Stimulated activated CD8-positive, alpha-beta memory T cell treated with anti-CD3 and anti-CD28 coated beads, Interleukin-4, amount 100 ng/mL, for 48 hours (primary cell): ENCODE results near the gene PPP2R2D.
"Not testable (repeated sequence)": the region's sequence is repeated elsewhere in the genome, so short reads cannot be mapped to it uniquely, and the experiment has no call there.

Experiments
- DNase-seq: peaks from one replicate; pipeline ENCODE4 v3.0.0-alpha.2; 2020

The PPP2R2D gene

GRCh38 chr10:131869344-131869743 is 31.5 kb upstream of the PPP2R2D start:
- DNase-seq = no peak

DNA sequence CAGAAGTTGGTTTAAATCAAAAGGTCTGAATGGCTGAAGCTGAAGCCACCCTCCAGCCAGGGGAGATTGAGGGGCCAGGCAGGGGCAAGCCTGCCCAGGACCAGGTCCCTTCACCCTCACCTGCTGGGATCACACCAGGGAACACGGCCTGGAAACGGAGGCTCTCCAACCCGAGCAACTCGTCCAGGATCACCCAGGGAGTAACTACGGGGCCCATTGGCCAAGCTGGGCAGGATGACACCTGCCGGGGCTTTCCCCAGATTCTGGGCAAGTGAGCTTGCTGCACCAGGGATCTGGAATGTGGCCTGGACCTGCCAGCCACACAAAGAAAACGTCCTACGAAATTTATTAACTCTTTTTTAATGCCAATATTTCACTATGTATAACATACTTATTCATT is 30.4 kb upstream of the PPP2R2D start:
- no peak for DNase-seq

GRCh38 chr10:131870831-131871672 is 29.8 kb upstream of the PPP2R2D start:
- no peak for DNase-seq

GRCh38 chr10:131871673-131872005 is 29.2 kb upstream of the PPP2R2D start:
- no peak for DNase-seq

GRCh38 chr10:131872011-131872826 is 28.6 kb upstream of the PPP2R2D start:
- no peak for DNase-seq

GRCh38 chr10:131872827-131873375 is 27.9 kb upstream of the PPP2R2D start:
- no peak for DNase-seq

- DNase-seq = peak; percentile 82
These were observed 25.8 kb upstream of the PPP2R2D start for GRCh38 chr10:131874991-131875451.

GRCh38 chr10:131875501-131875900 is 25.3 kb upstream of the PPP2R2D start:
- no peak for DNase-seq

- DNase-seq = no peak
These were observed 24.8 kb upstream of the PPP2R2D start for GRCh38 chr10:131876017-131876416.

DNA sequence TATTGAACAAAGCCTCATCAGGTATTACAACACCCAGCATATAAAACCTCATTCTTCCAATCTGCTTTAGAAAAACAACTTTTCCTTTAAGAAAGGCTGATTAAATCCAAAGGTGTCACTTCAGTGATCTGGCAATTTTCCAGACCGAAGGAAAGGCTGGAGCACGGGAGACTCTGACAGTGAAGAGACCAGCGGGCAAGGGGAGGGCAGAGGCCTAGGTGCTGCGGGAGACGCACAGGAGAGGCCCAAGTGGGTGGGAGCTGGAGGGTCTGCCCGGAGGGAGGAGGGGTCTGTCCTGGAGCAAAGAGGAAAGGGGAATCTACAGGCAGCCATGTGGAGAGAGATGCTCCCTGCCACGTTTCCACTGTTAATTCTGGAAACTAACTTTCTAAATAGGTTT is 24.3 kb upstream of the PPP2R2D start:
- no peak for DNase-seq

DNA sequence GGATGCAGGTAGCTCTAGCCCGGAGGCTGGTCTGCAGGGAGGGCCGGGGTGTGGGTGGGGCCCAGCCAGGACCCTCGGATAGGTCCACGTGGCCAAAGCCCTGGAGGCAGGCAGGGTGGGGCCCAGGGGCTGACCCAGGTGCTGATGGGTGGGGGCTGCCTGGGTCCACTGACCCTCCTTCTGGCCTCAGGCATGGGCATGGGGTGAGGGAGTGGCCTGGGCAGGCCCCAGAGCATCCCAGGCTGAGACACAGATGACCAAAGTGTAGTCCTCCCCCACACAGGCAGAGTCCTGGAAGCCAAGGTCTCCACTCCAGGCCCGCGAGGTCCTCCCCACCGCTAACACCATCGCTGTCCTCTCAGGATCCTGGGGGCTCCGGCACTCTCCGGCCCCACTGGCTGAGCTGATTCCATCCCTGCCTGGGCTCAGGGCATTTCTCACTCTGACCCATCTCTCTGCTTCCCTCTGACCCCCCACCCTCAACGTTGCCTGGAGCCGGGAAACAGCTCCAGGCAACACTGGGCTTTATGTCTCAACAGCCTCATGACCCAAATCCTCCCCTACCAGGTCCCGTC is 20.7 kb upstream of the PPP2R2D start:
- DNase-seq = no peak

- no peak for DNase-seq
These were observed 19.5 kb upstream of the PPP2R2D start for GRCh38 chr10:131881104-131881880.

- no peak for DNase-seq
These were observed 18.7 kb upstream of the PPP2R2D start for GRCh38 chr10:131882151-131882550.

GRCh38 chr10:131882590-131883451 is 18.0 kb upstream of the PPP2R2D start:
- no peak for DNase-seq

DNA sequence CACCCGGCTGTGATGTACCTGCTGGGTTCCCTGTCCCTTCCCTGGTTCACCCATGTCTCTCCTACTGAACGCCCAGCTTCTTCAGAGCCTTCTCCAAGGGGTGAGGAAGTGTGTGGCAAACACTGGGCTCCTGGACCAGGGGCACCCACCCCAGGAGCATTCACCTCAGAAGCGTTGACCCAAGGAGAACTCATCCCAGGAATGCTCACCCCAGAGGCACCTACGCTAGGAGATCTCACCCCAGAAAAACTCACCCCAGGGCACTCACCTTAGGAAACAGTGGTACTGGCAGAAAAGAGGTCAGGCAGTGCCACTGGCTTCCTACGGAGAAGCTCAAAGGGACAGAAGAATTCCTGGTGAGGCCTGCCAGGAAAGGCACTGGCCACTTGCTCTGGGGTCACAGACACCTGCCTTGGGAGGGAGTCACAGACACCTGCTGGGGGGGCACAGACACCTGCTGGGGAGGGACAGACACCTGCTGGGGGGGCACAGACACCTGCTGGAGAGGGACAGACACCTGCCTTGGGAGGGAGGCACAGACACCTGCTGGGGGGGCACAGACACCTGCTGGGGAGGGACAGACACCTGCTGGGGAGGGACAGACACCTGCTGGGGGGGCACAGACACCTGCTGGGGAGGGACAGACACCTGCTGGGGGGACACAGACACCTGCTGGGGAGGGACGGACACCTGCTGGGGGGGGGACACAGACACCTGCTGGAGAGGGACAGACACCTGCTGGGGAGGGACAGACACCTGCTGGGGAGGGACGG is 17.0 kb upstream of the PPP2R2D start:
- not testable (repeated sequence) for DNase-seq

DNA sequence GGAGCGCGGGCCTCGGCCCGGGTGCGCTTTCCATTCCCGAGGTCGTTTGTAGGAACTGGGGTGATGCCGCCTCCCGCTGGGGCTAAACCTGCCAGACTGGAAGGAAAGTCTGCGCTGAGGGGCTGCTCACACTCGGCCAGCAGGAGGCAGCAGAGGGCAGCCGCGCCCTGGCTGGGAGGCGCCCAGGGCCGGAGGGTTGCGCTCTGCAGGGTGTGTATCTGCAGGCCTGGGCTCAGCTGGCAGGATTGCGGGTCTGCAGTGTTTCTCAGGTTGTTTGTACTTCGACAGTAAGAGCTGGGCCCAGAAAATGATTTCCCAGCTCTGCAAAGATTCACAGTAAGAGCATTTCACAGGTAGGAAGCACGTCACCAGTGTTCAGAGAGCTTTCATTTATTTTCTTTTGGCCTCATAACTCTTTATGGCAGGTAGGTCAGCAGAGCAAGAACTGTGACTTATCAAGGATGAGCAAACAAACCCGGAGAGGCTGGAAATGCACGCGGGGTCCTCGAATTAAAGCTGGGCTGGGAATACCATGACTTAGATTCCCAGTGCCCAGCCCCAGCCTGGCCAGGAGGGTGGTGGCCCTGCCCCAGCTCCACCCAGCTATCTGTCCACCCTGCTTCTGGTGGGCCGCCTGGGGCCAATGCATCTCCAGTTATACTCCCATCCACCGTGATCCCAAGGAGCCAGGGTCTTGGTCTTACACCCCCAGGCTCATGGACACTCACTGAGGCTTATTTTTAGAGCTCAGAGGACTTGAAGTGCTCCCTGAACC is 15.2 kb upstream of the PPP2R2D start:
- DNase-seq = peak; percentile 91

- DNase-seq = no peak
These were observed 14.6 kb upstream of the PPP2R2D start for GRCh38 chr10:131886237-131886636.

GRCh38 chr10:131888186-131888604 is 12.6 kb upstream of the PPP2R2D start:
- no peak for DNase-seq

GRCh38 chr10:131889755-131890154 is 11.1 kb upstream of the PPP2R2D start:
- DNase-seq = no peak
